Activated gamma-delta T cell treated with anti-CD3 and anti-CD28 coated beads, Interleukin-2, amount 50 U/mL, for 16 hours (primary cell): ENCODE measurements around the gene PHLDB2.

Source experiments
- DNase-seq: peaks from one replicate; pipeline ENCODE4 v3.0.0-alpha.2; 2020; ENCODE audit warnings: low read depth

The PHLDB2 gene

GRCh38 chr3:111851511-111851954 is 7.5 kb upstream of the PHLDB2 start:
- DNase-seq, result no peak

- DNase-seq, result no peak
These were observed 6.5 kb upstream of the PHLDB2 start for GRCh38 chr3:111852540-111852939.

GRCh38 chr3:111853068-111853467 is 6.0 kb upstream of the PHLDB2 start:
- no peak for DNase-seq

- no peak for DNase-seq
These were observed 4.1 kb upstream of the PHLDB2 start for GRCh38 chr3:111854990-111855389.

- DNase-seq, result no peak
These were observed 2.6 kb upstream of the PHLDB2 start for GRCh38 chr3:111856501-111856900.

GRCh38 chr3:111857474-111857873 is 1.6 kb upstream of the PHLDB2 start:
- DNase-seq, result no peak

- no peak for DNase-seq
These were observed 423 bp upstream of the PHLDB2 start for GRCh38 chr3:111858642-111859041.

- peak; percentile 28 for DNase-seq
These were observed 1.2 kb downstream of the PHLDB2 start for GRCh38 chr3:111859974-111860859.

GRCh38 chr3:111861391-111861790 is 2.3 kb downstream of the PHLDB2 start:
- DNase-seq, result no peak

GRCh38 chr3:111862415-111862814 is 3.4 kb downstream of the PHLDB2 start:
- DNase-seq, result no peak

- no peak for DNase-seq
These were observed 3.9 kb downstream of the PHLDB2 start for GRCh38 chr3:111862974-111863373.

GRCh38 chr3:111863942-111864694 is 5.1 kb downstream of the PHLDB2 start:
- no peak for DNase-seq

GRCh38 chr3:111864821-111865656 is 6.0 kb downstream of the PHLDB2 start:
- DNase-seq, result no peak

- no peak for DNase-seq
These were observed 8.9 kb downstream of the PHLDB2 start for GRCh38 chr3:111867889-111868426.

- no peak for DNase-seq
These were observed 11.6 kb downstream of the PHLDB2 start for GRCh38 chr3:111870620-111871019.

- no peak for DNase-seq
These were observed 13.0 kb downstream of the PHLDB2 start for GRCh38 chr3:111871809-111872623.

GRCh38 chr3:111872979-111873378 is 13.9 kb downstream of the PHLDB2 start:
- no peak for DNase-seq

GRCh38 chr3:111874177-111874820 is 15.2 kb downstream of the PHLDB2 start:
- no peak for DNase-seq

- no peak for DNase-seq
These were observed 22.4 kb downstream of the PHLDB2 start for GRCh38 chr3:111881480-111881879.

- no peak for DNase-seq
These were observed 23.1 kb downstream of the PHLDB2 start for GRCh38 chr3:111882194-111882593.

GRCh38 chr3:111882799-111883198 is 23.7 kb downstream of the PHLDB2 start:
- no peak for DNase-seq
